Transverse colon (tissue), 3 donors: ENCODE results near the gene HS3ST5.

Experiments
- POLR2A ChIP-seq: fragments of 450-650 bp; IDR thresholded peaks from one replicate; pipeline ENCODE4 v1.6.1; 2016; ENCODE audit warnings: antibody characterized with exemption, mild to moderate bottlenecking, moderate library complexity
- TF ChIP-seq, protein P1 (sequence below), 5 experiments: fragments of 200-600 bp in 3 of 5; fragments of 450-650 bp in 2 of 5; sonication (generic) in 3 of 5; IDR thresholded peaks; 1 replicate in 2 of 5; 2 replicates in 3 of 5; pipeline ENCODE4 v1.5.1; 2016 to 2017; ENCODE audit warnings: antibody characterized with exemption in 5 of 5, inconsistent platforms in 3 of 5, mild to moderate bottlenecking in 2 of 5, moderate library complexity in 1 of 5

DNA sequence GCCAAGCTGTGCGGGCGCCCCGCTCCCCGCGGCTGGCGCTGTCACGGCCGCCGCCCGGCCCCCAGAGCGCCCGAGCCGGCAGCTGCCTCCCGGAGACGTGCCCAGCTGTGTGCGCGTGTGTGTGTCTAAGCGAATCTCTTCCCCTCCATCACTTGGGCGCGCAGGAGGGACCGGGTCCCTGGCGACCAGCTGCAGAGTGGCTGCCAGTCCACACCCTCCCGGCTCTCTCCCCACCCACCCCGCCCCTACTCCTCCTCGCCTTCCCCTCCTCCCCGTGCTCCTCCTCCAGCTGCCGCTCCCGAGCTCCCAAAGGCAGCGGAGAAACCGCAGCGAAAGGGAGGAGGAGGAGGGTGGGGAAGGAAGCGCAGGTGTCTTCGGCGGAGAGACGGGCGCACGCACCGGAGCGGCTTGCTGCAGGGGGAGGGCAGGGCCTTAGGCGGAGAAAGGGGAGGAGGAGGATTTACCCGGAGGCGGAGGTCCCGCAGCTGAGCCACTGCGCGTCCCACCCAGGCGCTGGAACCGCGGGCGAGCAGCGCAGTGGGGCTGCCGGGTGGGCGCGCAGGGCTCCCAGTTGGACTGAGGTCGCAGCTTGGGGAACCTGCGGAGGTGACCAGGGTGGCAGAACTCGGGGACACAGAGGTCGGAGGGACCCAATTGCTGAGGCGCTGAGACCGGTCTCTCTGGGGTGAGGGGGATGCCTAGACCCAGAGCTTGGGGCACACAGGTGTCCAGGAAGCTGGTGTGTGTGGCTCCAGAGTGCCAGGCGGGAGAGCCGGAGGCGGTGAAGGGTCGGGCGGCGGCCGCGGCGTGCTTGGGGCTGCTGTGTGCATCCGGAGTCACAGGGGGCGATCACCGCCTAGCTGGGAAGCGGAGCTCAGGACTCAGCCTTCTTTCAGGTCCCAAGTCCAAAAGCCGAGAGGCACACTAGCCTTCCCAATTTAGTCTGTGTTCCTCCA, at the start of gene HS3ST5:
- TF ChIP-seq, protein P1, sequence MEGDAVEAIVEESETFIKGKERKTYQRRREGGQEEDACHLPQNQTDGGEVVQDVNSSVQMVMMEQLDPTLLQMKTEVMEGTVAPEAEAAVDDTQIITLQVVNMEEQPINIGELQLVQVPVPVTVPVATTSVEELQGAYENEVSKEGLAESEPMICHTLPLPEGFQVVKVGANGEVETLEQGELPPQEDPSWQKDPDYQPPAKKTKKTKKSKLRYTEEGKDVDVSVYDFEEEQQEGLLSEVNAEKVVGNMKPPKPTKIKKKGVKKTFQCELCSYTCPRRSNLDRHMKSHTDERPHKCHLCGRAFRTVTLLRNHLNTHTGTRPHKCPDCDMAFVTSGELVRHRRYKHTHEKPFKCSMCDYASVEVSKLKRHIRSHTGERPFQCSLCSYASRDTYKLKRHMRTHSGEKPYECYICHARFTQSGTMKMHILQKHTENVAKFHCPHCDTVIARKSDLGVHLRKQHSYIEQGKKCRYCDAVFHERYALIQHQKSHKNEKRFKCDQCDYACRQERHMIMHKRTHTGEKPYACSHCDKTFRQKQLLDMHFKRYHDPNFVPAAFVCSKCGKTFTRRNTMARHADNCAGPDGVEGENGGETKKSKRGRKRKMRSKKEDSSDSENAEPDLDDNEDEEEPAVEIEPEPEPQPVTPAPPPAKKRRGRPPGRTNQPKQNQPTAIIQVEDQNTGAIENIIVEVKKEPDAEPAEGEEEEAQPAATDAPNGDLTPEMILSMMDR (IDR thresholded peaks at IDR 0.05) = peak; percentile 19 to 29 (median 21)
- no peak for TF ChIP-seq POLR2A
